ENCODE results near the gene ATP6V0E1.
"Not testable (repeated sequence)": the region's sequence is repeated elsewhere in the genome, so short reads cannot be mapped to it uniquely, and the experiment has no call there.

Gene ATP6V0E1

GRCh38 chr5:173039188-173039587 lies 55.6 kb downstream of the ATP6V0E1 start:
- DNase-seq (ENCODE audit: low spot score), result no peak

- DNase-seq (ENCODE audit: low spot score), result no peak
Observed at GRCh38 chr5:173039964-173040363, 56.4 kb downstream of the ATP6V0E1 start.

DNA sequence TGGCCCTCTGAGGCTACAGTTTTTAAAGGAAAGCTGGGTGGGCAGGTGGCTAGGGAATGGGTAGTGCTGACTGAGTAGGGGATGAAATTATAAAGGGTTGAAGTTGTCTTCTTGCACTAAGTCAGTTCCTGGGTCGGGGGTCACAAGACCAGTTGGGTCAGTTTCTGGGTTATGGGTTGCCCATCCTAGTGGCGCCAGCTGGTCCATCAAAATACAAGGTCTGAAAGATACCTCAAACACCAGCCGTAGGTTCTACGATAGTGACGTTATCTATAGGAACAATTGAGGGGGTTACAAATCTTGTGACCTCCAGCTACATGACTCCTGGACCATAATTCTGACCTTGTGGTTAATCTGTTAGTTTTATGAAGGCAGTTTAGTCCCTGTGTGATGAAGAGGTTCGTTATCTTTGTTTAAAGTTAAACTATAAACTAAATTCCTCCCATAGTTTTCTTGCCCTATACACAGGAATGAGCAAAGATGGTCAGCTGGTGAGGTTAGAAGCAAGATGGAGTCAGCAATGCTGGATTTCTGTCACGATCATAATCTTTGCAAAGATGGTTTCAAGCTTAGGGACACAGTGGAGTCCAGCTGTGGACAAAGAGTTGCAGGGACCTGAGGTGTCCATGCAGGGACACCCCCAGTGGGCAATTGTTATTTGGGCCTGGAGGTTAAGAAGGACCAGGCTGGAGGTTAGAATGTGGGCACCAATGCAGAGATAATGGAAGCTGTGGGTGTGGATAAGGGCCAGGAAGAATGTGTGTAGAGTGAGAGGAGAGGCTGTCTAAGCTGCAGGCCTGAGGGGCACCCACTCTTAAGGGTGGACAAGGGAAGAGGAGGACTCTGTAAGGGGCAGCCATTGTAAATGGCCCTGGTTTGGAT lies 58.6 kb downstream of the ATP6V0E1 start:
- DNase-seq (ENCODE audit: low spot score), result no peak

- no peak for DNase-seq (ENCODE audit: low spot score)
Observed at GRCh38 chr5:173042763-173043107, 59.2 kb downstream of the ATP6V0E1 start.

- no peak for DNase-seq (ENCODE audit: low spot score)
Observed at GRCh38 chr5:173045474-173045873, 61.9 kb downstream of the ATP6V0E1 start.

DNA sequence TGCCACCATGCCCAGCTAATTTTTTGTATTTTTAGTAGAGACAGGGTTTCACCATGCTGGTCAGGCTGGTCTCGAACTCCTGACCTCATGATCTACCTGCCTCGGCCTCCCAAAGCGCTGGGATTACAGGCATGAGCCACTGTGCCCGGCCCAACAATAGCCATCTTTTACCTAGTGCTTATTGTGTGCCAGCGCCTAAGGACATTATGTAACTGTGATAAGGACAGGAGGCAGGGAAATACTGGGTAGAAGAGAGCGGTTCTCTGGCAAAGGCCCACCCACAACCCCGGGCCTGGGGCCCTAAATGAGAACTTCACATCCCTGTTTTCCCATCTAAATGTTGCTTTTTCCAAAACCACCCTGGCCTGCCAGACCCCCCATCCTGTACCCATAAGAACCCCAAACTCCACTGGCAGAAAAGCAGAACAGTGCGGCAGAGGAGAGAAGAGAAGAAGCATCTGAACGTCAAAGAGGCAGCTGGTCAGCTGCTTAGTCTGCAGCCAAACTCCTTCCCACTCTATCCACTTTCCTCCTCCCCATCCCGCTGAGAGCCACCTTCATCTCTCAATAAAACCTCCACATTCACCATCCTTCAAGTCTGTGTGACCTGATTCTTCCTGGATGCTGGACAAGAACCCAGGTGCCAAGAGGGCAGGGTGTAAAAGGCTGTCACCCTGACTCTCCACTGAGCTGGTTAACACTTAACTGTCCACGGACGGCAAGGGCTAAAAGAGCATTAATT lies 63.7 kb downstream of the ATP6V0E1 start:
- not testable (repeated sequence) for DNase-seq (ENCODE audit: low spot score)

GRCh38 chr5:173047838-173048105 lies 64.2 kb downstream of the ATP6V0E1 start:
- no peak for DNase-seq (ENCODE audit: low spot score)

DNA sequence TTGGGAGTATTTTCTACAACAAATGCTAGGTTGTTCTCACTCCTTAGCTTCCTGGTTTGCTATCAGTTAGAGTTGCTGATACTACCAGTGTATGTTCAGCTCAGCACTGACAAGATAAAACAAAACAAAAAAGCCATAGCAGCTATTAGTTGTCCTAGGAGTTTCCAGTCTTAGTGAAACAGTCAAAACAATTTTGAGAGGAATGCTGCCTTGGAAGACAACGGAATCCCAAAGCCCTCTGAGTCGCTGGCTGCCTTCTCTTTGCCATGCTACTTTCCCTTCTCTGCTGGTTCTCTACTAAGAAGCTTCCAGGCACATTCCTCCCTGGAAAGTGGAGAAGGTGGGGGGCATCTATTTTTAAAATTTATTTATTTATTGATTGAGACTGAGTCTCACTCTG lies 67.2 kb downstream of the ATP6V0E1 start:
- no peak for DNase-seq (ENCODE audit: low spot score)

DNA sequence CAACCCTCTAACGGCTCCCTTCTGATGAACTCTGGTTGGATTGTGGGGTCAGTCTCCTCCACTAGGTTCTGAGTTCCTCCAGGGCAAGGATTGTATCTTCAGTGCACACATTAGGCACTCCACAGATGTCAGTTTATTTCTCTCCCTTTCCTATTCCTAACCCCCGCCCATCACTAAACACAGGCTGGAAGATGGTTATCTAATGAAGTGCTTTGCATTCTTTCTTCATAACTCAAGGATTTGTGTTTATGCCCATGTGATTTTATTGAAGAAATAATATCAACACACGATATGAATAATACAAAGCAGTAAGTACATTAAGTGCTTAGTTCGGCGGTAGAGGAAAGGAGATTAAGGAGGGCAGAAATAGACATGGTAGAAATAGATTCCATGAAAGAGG lies 68.2 kb downstream of the ATP6V0E1 start:
- no peak for DNase-seq (ENCODE audit: low spot score)

- no peak for DNase-seq (ENCODE audit: low spot score)
Observed at GRCh38 chr5:173053041-173053440, 69.5 kb downstream of the ATP6V0E1 start.

DNA sequence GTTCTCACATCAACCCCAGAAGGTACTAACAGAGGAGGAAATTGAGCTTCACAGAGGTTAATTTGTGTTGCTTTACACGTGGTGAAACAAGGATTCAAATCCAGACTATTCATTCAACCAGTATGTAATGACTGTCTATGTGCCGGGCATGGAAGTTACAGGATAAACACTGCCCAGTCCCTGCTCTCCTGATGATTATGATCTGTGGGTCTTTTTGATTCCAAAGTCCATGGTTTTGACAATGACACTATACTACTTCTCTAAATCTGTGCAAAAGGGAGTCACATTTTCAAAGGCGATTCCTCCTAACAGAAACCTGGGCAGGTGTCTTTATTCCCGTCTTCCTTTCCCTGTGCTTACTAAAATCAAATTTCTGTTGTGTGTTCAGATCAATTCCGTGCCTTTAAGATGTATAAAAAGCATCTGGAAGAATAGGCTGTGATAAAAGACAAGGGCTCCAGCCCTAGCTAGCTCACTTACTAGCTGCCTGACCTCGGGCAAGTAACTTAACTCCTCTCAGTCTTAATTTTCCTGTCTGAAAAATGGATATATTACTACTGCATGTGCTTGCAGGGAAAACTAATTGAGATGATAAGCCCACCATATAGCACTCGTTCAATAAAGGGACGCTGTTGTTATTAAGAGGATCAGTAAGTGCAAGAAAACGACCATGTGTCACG lies 71.6 kb downstream of the ATP6V0E1 start:
- no peak for DNase-seq (ENCODE audit: low spot score)

GRCh38 chr5:173055722-173055982 lies 72.1 kb downstream of the ATP6V0E1 start:
- DNase-seq (ENCODE audit: low spot score), result no peak

DNA sequence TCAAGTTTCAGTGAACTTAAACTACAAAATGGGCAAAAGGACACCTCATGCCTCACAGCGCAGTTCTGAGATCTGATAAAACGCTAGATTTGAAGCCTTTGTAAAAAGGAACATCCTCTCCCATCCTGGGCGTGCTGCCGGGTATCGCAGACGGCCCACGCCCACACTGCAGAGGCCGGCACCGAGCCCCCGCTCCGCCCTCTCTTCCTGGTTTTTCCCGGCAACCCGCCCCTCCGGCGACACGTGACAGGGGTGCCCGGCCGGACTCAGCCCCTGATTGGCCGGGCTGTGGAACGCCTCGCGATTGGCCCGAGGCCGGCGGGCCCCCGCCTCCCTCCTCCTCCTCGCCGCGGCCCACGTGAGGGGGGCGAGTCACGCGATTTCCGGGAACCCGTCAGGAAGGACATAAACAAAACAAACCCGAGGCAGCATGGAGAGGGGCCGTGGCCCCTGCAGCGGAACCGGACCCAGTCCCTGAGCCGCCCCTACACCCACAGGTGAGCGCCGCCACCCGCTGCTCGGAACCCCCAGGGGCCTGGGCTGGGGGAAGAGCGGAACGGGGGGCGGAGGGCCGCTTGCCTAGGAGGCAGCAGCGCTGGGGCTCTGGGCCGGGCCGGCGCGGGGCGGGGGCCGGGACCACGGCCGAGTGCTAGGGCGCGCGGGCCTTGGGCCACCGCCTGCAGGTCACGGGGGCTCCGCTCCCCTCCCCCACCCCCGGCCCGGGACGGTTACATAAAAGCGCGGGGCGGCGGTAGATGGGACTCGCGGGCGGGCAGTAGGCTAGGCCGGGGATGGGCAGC lies 72.6 kb downstream of the ATP6V0E1 start, which contains the start of gene CREBRF:
CREBRF (plus strand) TSS at position 370 of the 800 bp plus-strand sequence. CDS start 24,424 bp downstream, outside the sequence.
- peak; percentile 94 for DNase-seq (ENCODE audit: low spot score)

DNA sequence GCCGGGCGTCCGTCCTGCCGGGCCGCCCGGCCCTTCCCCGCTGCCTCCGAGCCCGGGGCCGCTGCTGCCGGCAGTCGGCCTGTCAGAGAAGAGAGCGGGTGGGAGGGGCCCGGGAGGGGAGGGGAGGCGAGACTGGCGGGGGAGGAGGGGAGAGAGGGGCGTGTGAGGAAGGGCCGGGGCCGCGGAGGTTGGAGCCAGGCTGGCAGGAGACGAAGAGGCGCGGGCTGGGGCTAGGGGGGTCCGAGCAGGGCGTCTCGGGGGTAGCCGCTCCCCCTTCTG lies 73.2 kb downstream of the ATP6V0E1 start:
- no peak for DNase-seq (ENCODE audit: low spot score)

GRCh38 chr5:173057062-173057924 lies 73.7 kb downstream of the ATP6V0E1 start:
- peak; percentile 98 for DNase-seq (ENCODE audit: low spot score)

- DNase-seq (ENCODE audit: low spot score), result no peak
Observed at GRCh38 chr5:173062141-173062540, 78.6 kb downstream of the ATP6V0E1 start.

- DNase-seq (ENCODE audit: low spot score), result no peak
Observed at GRCh38 chr5:173065155-173065554, 81.6 kb downstream of the ATP6V0E1 start.

GRCh38 chr5:173069671-173070070 lies 86.1 kb downstream of the ATP6V0E1 start:
- no peak for DNase-seq (ENCODE audit: low spot score)

GRCh38 chr5:173075137-173075843 lies 91.7 kb downstream of the ATP6V0E1 start:
- no peak for DNase-seq (ENCODE audit: low spot score)

GRCh38 chr5:173075970-173076369 lies 92.4 kb downstream of the ATP6V0E1 start:
- no peak for DNase-seq (ENCODE audit: low spot score)

DNA sequence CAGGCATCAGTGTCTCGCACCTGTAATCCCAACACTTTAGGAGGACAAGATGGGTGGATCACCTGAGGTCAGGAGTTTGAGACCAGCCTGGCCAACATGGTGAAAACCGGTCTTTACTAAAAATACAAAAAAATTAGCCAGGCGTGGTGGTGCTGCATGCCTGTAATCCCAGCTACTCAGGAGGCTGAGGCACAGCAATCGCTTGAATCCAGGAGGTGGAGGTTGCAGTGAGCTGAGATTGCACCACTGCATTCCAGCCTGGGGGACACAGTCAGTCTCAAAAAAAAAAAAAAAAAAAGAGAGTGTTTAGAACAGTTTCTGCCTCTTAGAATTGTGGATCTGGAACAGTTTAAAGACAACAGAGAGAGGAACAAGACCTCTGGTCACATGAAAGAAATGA lies 92.9 kb downstream of the ATP6V0E1 start:
- DNase-seq (ENCODE audit: low spot score), result not testable (repeated sequence)

All from pons (tissue), 1 donor.